Vagina (tissue), 2 donors: ENCODE data around the gene HOXD12. TPM values are rescaled to one million over a fixed set of nuclear protein-coding genes. Genes with fewer than 3 reads are reported as not detected.
A peak's percentile ranks its signal among the peaks of the same experiment; 100 is the strongest.

ENCODE experiments used
- DNase-seq, 2 donors: peaks; one replicate each; pipeline ENCODE4 v3.0.0-alpha.2; 2017; ENCODE audit errors: extremely low spot score in 2 of 2
- H3K27ac ChIP-seq: fragments of 200-600 bp; sonication (generic); one replicate; pipeline ENCODE4 v1.5.1; 2019
- H3K27me3 ChIP-seq: fragments of 200-600 bp; sonication (generic); one replicate; pipeline ENCODE4 v1.5.1; 2019
- H3K36me3 ChIP-seq, 2 donors: fragments of 200-600 bp; sonication (generic); one replicate each; pipeline ENCODE4 v1.5.1; 2017 to 2019
- H3K4me1 ChIP-seq: fragments of 200-600 bp; sonication (generic); one replicate; pipeline ENCODE4 v1.5.1; 2019
- H3K4me3 ChIP-seq, 2 donors: fragments of 200-600 bp; sonication (generic); 1 replicate in 1 of 2; 2 replicates in 1 of 2; pipeline ENCODE4 v1.5.1; 2016 to 2019
- H3K9me3 ChIP-seq: fragments of 200-600 bp; sonication (generic); one replicate; pipeline ENCODE4 v1.5.1; 2019
- CTCF ChIP-seq, 3 experiments: fragments of 450-650 bp in 2 of 3; fragments of 200-600 bp in 1 of 3; sonication (generic) in 1 of 3; IDR thresholded peaks; one replicate each; pipeline ENCODE4 v1.5.1; 2017 to 2019; ENCODE audit warnings: antibody characterized with exemption in 3 of 3, mild to moderate bottlenecking in 2 of 3, moderate library complexity in 2 of 3
- POLR2A ChIP-seq, 2 donors: fragments of 450-650 bp; IDR thresholded peaks; one replicate each; pipeline ENCODE4 v1.6.1; 2017; ENCODE audit warnings: antibody characterized with exemption in 2 of 2, mild to moderate bottlenecking in 2 of 2, moderate library complexity in 2 of 2
- POLR2AphosphoS5 ChIP-seq, 2 donors: sonication (generic); formaldehyde crosslinking; IDR thresholded peaks; one replicate each; pipeline ENCODE4 v1.9.0; 2017; ENCODE audit warnings: antibody characterized with exemption in 2 of 2, mild to moderate bottlenecking in 2 of 2, low read depth in 1 of 2; ENCODE audit not compliant: insufficient read depth in 1 of 2
- intact Hi-C: fragments of 100-400 bp; cut with DNase I; formaldehyde crosslinking; loops from one replicate; pipeline ENCODE4 v1.15.1; 2023
- total RNA-seq: library from RNA; depleted of rRNA; stranded (reverse); fragments of >200 nt; gene quantifications from one replicate; pipeline ENCODE4 v1.2.3, GENCODE V29; 2016

HOXD12 gene
- total RNA-seq, 1 donor from 2014 or later: 1.7 TPM

- Histone ChIP-seq H3K4me1 (peaks cover 18% of the 10 kb centered on the region), H3K4me3 (peak overlapping the region; percentile 17 to 42), H3K36me3 (no peaks in the 10 kb centered on the region), H3K27ac (peak overlapping the region; percentile 57), H3K9me3 (no peaks in the 10 kb centered on the region), H3K27me3 (no peaks in the 10 kb centered on the region)
- intact Hi-C loops: no loop called here
- TF ChIP-seq CTCF (IDR thresholded peaks at IDR 0.05) (no peak), POLR2A (IDR thresholded peaks at IDR 0.05) (no peak), POLR2AphosphoS5 (IDR thresholded peaks at IDR 0.05; ENCODE audit: insufficient read depth in 1 of 2, low read depth in 1 of 2) (no peak)
- no peak for DNase-seq
Observed at GRCh38 chr2:176138923-176139660, 39.5 kb downstream of the HOXD12 start.

GRCh38 chr2:176139661-176140512, 40.3 kb downstream of the HOXD12 start:
- no peaks in the 10 kb centered on the region for H3K27me3 ChIP-seq

GRCh38 chr2:176140513-176141317, 41.1 kb downstream of the HOXD12 start:
- Histone ChIP-seq H3K4me3 (peak overlapping the region; percentile 42 to 44), H3K4me1 (peaks cover 18% of the 10 kb centered on the region), H3K36me3 (no peaks in the 10 kb centered on the region), H3K27me3 (no peaks in the 10 kb centered on the region), H3K9me3 (no peaks in the 10 kb centered on the region), H3K27ac (peak overlapping the region; percentile 57)
- intact Hi-C loops: loop anchor here (2.0 to 5.0 kb wide), 2 partner anchors 317 to 414 kb away; no protein-coding TSS in a partner anchor
- TF ChIP-seq POLR2AphosphoS5 (IDR thresholded peaks at IDR 0.05; ENCODE audit: insufficient read depth in 1 of 2, low read depth in 1 of 2) (peak in 1 of 2 donors; percentile 69), POLR2A (IDR thresholded peaks at IDR 0.05) (no peak), CTCF (IDR thresholded peaks at IDR 0.05) (peak; percentile 76 to 94 (median 89))
- DNase-seq: no peak

More at GRCh38 chr2:176139661-176140512, 40.3 kb downstream of the HOXD12 start:
- Histone ChIP-seq H3K9me3 (no peaks in the 10 kb centered on the region), H3K27ac (peak overlapping the region; percentile 57), H3K4me1 (peaks cover 18% of the 10 kb centered on the region), H3K4me3 (peak overlapping the region; percentile 42 to 44), H3K36me3 (no peaks in the 10 kb centered on the region)
- TF ChIP-seq POLR2AphosphoS5 (IDR thresholded peaks at IDR 0.05; ENCODE audit: insufficient read depth in 1 of 2, low read depth in 1 of 2) (no peak), CTCF (IDR thresholded peaks at IDR 0.05) (no peak), POLR2A (IDR thresholded peaks at IDR 0.05) (no peak)
- intact Hi-C loops: loop anchor here (2.0 to 5.0 kb wide), 2 partner anchors 317 to 415 kb away; no protein-coding TSS in a partner anchor
- no peak for DNase-seq

- TF ChIP-seq POLR2AphosphoS5 (IDR thresholded peaks at IDR 0.05; ENCODE audit: insufficient read depth in 1 of 2, low read depth in 1 of 2): no peak
- TF ChIP-seq POLR2A (IDR thresholded peaks at IDR 0.05): no peak
- no peak for TF ChIP-seq CTCF (IDR thresholded peaks at IDR 0.05)
- H3K27ac ChIP-seq: no peak overlapping the region
- no peak overlapping the region for H3K4me3 ChIP-seq
- no peaks in the 10 kb centered on the region for H3K27me3 ChIP-seq
- H3K9me3 ChIP-seq: no peaks in the 10 kb centered on the region
- intact Hi-C loops: loop anchor here (5.0 kb wide), 1 partner anchor 315 kb away; no protein-coding TSS in a partner anchor
- no peak for DNase-seq
- H3K4me1 ChIP-seq: peaks cover 11% of the 10 kb centered on the region
- H3K36me3 ChIP-seq: no peaks in the 10 kb centered on the region
Observed at GRCh38 chr2:176142281-176142680, 42.7 kb downstream of the HOXD12 start.
